ENCODE data around the gene TFDP3. TPM values are rescaled to one million over a fixed set of nuclear protein-coding genes. Genes with fewer than 3 reads are reported as not detected.

TFDP3 gene
- total RNA-seq, 3 donors from 2014 or later (not counting 1 experiment from before 2014, with no cell fraction given) = not detected

DNA sequence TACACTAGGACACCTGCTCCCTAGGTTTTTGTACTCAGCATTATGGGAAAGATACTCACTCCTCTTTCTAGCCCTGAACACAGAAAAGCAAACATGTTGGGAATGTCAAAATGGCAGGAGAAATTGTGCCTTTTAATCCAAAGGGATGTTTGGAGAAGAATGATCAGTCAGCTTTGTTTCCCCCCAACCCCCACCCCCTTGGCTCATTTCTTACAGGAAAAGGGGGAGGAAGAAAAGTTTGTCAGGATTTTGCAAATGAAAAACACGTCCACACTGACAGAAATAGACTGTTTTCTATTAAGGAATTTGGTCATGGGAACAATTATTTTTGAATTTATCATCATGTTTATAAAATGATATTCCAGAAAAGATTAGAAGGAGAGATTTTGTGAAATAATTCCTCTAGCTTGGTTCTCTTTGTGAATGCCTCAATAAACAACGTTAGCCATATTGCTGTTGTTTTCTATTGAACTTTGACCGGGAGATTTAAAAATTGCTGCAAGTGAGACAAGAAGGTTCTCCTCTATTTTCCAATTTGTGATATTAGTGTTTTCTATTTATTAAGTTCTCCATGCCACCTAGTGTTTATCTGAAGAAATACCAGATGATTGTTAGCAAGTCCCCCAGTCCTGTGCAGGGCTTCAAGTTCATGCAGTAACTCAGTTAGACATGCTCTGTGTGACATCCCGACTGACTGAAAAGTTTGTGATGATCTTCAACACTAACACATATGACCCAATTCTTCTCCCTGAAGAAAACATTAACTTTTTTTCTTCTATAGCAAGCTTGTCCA lies 31.3 kb upstream of the TFDP3 start:
- no peaks in the 10 kb centered on the region for H3K36me3 ChIP-seq (ENCODE audit: control insufficient read depth, insufficient read depth, low read length)
- ATAC-seq (no peak), DNase-seq (no peak)
- H3K4me3 ChIP-seq (ENCODE audit: low read length) = no peak overlapping the region
- Mint-ChIP-seq H3K27me3 (ENCODE audit: low read depth in 2 of 2) (peaks cover 4 to 17% of the 10 kb centered on the region in 2 donors), H3K4me3 (no peak overlapping the region), H3K36me3 (peaks cover 12% of the 10 kb centered on the region), H3K4me1 (no peaks in the 10 kb centered on the region), H3K27ac (no peak overlapping the region), H3K9me3 (peaks cover 0 to 3% of the 10 kb centered on the region in 2 donors)
- H3K27me3 ChIP-seq (ENCODE audit: control insufficient read depth, insufficient read depth, low read length) = no peaks in the 10 kb centered on the region
- H3K27ac ChIP-seq (ENCODE audit: low read length) = no peak overlapping the region
- WGBS (ENCODE audit: insufficient coverage) = 93% methylated on average over 1 of the region's 4 CpGs
- H3K9me3 ChIP-seq (ENCODE audit: control insufficient read depth, insufficient read depth, low read length) = peaks cover 6% of the 10 kb centered on the region
- TF ChIP-seq, protein P1, sequence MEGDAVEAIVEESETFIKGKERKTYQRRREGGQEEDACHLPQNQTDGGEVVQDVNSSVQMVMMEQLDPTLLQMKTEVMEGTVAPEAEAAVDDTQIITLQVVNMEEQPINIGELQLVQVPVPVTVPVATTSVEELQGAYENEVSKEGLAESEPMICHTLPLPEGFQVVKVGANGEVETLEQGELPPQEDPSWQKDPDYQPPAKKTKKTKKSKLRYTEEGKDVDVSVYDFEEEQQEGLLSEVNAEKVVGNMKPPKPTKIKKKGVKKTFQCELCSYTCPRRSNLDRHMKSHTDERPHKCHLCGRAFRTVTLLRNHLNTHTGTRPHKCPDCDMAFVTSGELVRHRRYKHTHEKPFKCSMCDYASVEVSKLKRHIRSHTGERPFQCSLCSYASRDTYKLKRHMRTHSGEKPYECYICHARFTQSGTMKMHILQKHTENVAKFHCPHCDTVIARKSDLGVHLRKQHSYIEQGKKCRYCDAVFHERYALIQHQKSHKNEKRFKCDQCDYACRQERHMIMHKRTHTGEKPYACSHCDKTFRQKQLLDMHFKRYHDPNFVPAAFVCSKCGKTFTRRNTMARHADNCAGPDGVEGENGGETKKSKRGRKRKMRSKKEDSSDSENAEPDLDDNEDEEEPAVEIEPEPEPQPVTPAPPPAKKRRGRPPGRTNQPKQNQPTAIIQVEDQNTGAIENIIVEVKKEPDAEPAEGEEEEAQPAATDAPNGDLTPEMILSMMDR (IDR thresholded peaks at IDR 0.05) = no peak
- H3K4me1 ChIP-seq (ENCODE audit: control insufficient read depth, insufficient read depth, low read length) = no peaks in the 10 kb centered on the region
- intact Hi-C loops (cut with micrococcal nuclease) = no loop called here

DNA sequence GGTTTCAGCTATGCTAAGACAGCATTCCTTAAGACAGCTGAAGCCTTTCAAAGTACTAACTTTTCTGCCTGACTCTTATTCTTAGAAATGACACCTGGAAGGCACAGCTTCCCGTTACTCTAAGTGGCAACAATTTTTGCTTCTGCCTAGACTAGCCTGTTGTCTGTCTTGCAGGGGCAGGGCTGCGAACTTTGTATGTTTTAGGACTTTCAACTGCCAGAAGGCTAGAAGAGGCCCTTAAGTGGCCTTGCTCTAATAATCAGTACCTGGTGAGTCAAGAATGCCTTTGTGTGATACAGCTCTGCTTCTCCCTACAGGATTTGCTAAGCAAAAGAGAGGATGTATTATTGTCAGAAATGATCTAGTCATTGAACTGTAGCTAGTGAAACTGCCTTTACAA lies 30.0 kb upstream of the TFDP3 start:
- Histone ChIP-seq H3K9me3 (ENCODE audit: control insufficient read depth, insufficient read depth, low read length) (peaks cover 6% of the 10 kb centered on the region), H3K36me3 (ENCODE audit: control insufficient read depth, insufficient read depth, low read length) (no peaks in the 10 kb centered on the region), H3K27me3 (ENCODE audit: control insufficient read depth, insufficient read depth, low read length) (no peaks in the 10 kb centered on the region), H3K27ac (ENCODE audit: low read length) (no peak overlapping the region), H3K4me1 (ENCODE audit: control insufficient read depth, insufficient read depth, low read length) (no peaks in the 10 kb centered on the region), H3K4me3 (ENCODE audit: low read length) (no peak overlapping the region)
- no peak overlapping the region for H3K27ac Mint-ChIP-seq
- H3K27me3 Mint-ChIP-seq (ENCODE audit: low read depth in 2 of 2) = peaks cover 4 to 21% of the 10 kb centered on the region in 2 donors
- no peaks in the 10 kb centered on the region for H3K4me1 Mint-ChIP-seq
- peaks cover 0 to 3% of the 10 kb centered on the region in 2 donors for H3K9me3 Mint-ChIP-seq
- intact Hi-C loops (cut with micrococcal nuclease) = no loop called here
- H3K4me3 Mint-ChIP-seq = no peak overlapping the region
- TF ChIP-seq, protein P1 (IDR thresholded peaks at IDR 0.05) = no peak
- no peak for DNase-seq
- 93% methylated on average over 2 of the region's 2 CpGs for WGBS (ENCODE audit: insufficient coverage)
- H3K36me3 Mint-ChIP-seq = peaks cover 12% of the 10 kb centered on the region
- no peak for ATAC-seq

DNA sequence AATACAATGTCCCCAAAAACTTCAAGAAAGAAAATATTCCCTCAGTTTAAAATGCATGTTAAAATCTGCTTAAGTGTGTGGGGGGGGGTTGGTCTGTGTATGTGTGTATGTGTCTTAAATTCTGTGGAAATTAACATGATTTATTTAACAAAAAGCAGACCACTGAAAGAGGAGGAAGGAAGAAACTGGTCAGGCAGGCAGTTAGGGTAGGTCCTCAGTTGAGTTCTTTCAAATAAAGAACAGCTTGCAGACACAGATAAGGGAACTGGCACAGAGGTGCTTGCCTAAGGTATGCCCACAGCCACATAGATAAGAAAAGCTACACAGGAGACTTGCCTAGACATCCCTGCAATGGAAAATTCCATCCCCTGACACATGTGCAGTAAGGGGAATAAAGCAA lies 28.8 kb upstream of the TFDP3 start:
- Mint-ChIP-seq H3K36me3 (peaks cover 12% of the 10 kb centered on the region), H3K4me3 (no peak overlapping the region), H3K9me3 (peaks cover 0 to 3% of the 10 kb centered on the region in 2 donors), H3K27ac (no peak overlapping the region), H3K4me1 (no peaks in the 10 kb centered on the region), H3K27me3 (ENCODE audit: low read depth in 2 of 2) (peaks cover under 1 to 27% of the 10 kb centered on the region in 2 donors)
- H3K4me1 ChIP-seq (ENCODE audit: control insufficient read depth, insufficient read depth, low read length) = no peaks in the 10 kb centered on the region
- H3K36me3 ChIP-seq (ENCODE audit: control insufficient read depth, insufficient read depth, low read length) = no peaks in the 10 kb centered on the region
- intact Hi-C loops (cut with micrococcal nuclease) = no loop called here
- no peak for ATAC-seq
- H3K27ac ChIP-seq (ENCODE audit: low read length) = no peak overlapping the region
- H3K4me3 ChIP-seq (ENCODE audit: low read length) = no peak overlapping the region
- no peak for DNase-seq
- peaks cover 6% of the 10 kb centered on the region for H3K9me3 ChIP-seq (ENCODE audit: control insufficient read depth, insufficient read depth, low read length)
- no peaks in the 10 kb centered on the region for H3K27me3 ChIP-seq (ENCODE audit: control insufficient read depth, insufficient read depth, low read length)
- TF ChIP-seq, protein P1 (IDR thresholded peaks at IDR 0.05) = no peak

DNA sequence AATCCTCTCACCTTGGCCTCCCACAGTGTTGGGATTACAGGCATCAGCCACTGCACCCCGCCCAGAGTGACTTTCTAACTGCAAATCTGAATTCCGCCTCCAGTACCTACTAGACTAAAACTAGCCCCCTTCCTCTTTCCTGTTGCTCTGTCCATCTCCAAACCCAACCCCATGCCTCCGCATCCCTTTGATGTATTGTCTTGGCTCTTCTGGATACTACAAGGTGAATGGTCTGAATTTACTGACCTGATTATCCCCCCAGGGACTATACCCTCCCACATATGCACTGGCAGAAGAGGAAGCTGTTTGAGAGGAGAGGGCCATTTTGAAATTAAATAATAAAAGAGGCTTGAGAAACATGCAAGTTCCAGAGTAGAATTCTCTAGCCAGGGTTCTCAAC lies 17.7 kb upstream of the TFDP3 start:
- WGBS (ENCODE audit: insufficient coverage) = 86% methylated on average over 2 of the region's 3 CpGs
- no peaks in the 10 kb centered on the region for H3K4me1 Mint-ChIP-seq

More for the DNA sequence above, 17.7 kb upstream of the TFDP3 start:
- Histone ChIP-seq H3K27me3 (ENCODE audit: control insufficient read depth, insufficient read depth, low read length) (no peaks in the 10 kb centered on the region), H3K36me3 (ENCODE audit: control insufficient read depth, insufficient read depth, low read length) (no peaks in the 10 kb centered on the region), H3K9me3 (ENCODE audit: control insufficient read depth, insufficient read depth, low read length) (no peaks in the 10 kb centered on the region), H3K4me1 (ENCODE audit: control insufficient read depth, insufficient read depth, low read length) (no peaks in the 10 kb centered on the region), H3K27ac (ENCODE audit: low read length) (no peak overlapping the region), H3K4me3 (ENCODE audit: low read length) (no peak overlapping the region)
- ATAC-seq = no peak
- Mint-ChIP-seq H3K9me3 (no peaks in the 10 kb centered on the region), H3K36me3 (no peaks in the 10 kb centered on the region), H3K4me3 (no peak overlapping the region), H3K27ac (no peak overlapping the region), H3K27me3 (ENCODE audit: low read depth in 2 of 2) (peaks cover 6 to 10% of the 10 kb centered on the region in 2 donors)
- TF ChIP-seq, protein P1 (IDR thresholded peaks at IDR 0.05) = no peak
- intact Hi-C loops (cut with micrococcal nuclease) = no loop called here
- no peak for DNase-seq

All from natural killer cell (primary cell).